Stimulated activated CD4-positive, alpha-beta T cell treated with anti-CD3 and anti-CD28 coated beads, Interleukin-2, amount 100 ng/mL, for 4 hours (primary cell): ENCODE measurements around the gene REPS2.
"Not testable (repeated sequence)": the region's sequence is repeated elsewhere in the genome, so short reads cannot be mapped to it uniquely, and the experiment has no call there.

Source experiments
- DNase-seq: peaks from one replicate; pipeline ENCODE4 v3.0.0-alpha.2; 2020; ENCODE audit warnings: low read depth

Gene REPS2

GRCh38 chrX:16963216-16963615 lies 16.8 kb downstream of the REPS2 start:
- DNase-seq, result no peak

DNA sequence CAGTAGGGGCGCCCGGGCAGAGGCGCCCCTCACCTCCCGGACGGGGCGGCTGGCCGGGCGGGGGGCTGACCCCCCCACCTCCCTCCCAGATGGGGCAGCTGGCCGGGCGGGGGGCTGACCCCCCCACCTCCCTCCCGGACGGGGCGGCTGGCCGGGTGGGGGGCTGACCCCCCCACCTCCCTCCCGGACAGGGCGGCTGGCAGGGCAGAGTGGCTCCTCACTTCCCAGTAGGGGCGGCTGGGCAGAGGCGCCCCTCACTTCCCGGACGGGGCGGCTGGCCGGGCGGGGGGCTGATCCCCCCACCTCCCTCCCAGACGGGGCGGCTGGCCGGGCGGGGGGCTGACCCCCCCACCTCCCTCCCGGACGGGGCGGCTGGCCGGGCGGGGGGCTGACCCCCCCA lies 18.5 kb downstream of the REPS2 start:
- DNase-seq, result not testable (repeated sequence)

DNA sequence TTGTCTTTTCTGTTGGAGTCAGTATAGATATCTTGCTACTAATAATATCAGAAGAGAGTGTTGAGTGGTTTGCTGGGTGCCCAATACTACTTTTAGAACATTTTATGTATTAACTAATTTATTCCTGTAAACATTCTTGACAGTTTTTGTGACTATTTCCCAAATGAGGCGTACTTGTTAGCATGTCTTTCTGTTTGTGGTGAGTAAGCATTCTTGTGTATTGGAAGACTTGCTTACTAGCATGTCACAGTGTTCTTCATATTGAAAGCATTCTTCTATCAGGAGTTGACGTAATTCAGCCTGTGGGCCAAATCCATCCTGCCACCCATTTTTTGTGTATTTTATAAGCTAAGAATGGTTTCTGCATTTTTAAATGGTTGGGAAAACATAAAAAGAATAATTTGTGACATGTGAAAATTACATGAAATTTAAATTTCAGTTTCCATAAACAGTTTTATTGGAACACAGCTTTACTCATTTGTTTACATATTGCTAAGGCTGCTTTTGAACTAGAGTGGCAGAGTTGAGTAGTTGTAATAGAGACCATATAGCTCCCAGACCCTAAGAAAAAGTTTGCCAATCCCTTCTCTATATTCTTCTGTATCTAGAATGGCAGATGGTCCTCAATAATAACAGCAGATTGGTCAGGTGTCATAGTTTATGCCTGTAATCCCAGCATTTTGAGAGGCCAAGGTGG lies 20.4 kb downstream of the REPS2 start:
- no peak for DNase-seq

GRCh38 chrX:16968753-16969152 lies 22.3 kb downstream of the REPS2 start:
- not testable (repeated sequence) for DNase-seq

- DNase-seq, result no peak
Measured at GRCh38 chrX:16970977-16971376, 24.5 kb downstream of the REPS2 start.

- DNase-seq, result no peak
Measured at GRCh38 chrX:16971694-16972093, 25.2 kb downstream of the REPS2 start.

- no peak for DNase-seq
Measured at GRCh38 chrX:16975233-16975632, 28.8 kb downstream of the REPS2 start.

- no peak for DNase-seq
Measured at GRCh38 chrX:16977771-16978170, 31.3 kb downstream of the REPS2 start.

GRCh38 chrX:16978193-16978984 lies 31.9 kb downstream of the REPS2 start:
- no peak for DNase-seq

GRCh38 chrX:16979226-16979625 lies 32.8 kb downstream of the REPS2 start:
- DNase-seq, result no peak

DNA sequence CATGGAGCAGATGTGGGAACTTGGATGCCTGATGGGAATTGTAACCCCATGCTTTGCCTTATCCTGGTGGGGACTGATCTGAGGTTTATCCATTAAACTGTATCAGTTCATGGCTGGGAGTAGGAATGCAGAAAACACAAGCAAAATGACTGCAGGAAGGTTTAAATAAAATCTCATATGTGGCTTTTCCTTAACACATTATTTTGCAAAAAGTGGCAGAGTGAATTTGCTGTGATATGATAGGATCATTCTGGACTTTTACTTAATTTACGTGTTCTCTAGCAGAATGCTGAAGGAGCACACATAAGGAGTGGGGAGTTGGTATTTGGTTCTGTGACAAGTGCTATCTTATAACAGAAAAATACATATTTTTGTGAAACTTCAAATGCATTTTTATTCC lies 34.8 kb downstream of the REPS2 start:
- DNase-seq, result no peak

DNA sequence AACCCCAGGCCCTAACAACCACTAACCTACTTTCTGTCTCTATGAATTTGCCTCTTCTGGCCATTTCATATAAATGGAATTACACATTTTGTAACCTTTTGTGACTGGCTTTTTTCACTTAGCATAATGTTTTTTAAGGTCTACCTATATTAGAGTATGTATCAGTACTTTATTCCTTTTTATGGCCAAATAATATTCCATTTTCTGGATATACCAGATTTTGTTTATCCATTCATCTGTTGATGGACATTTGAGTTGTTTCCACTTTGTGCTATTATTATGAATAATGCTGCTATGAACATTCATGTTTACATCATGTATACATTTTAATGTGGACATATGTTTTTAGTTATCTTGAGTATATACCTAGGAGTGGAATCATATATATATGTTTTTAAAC lies 35.5 kb downstream of the REPS2 start:
- DNase-seq, result no peak

DNA sequence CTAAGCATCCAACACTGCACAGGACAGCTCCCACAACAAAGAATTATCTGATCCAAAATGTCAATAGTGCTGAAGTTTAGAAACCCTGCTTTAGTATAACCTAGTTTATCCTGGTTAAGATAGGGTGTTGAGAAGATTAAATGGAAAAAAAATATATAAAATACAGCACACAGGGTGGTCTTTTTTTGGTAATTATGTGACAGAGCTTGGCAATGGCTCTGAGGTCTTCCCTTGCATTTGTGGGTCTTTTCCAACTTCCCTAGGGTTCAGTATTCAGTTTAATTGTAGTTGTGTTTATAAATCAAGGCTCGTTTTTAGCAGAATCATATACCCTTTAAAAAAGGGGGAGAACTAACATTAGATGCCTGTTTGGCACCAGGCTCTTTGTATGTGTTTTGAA lies 36.6 kb downstream of the REPS2 start:
- DNase-seq, result no peak

- no peak for DNase-seq
Measured at GRCh38 chrX:16985286-16985685, 38.8 kb downstream of the REPS2 start.

GRCh38 chrX:16986169-16986568 lies 39.7 kb downstream of the REPS2 start:
- no peak for DNase-seq

GRCh38 chrX:16989750-16990149 lies 43.3 kb downstream of the REPS2 start:
- no peak for DNase-seq

DNA sequence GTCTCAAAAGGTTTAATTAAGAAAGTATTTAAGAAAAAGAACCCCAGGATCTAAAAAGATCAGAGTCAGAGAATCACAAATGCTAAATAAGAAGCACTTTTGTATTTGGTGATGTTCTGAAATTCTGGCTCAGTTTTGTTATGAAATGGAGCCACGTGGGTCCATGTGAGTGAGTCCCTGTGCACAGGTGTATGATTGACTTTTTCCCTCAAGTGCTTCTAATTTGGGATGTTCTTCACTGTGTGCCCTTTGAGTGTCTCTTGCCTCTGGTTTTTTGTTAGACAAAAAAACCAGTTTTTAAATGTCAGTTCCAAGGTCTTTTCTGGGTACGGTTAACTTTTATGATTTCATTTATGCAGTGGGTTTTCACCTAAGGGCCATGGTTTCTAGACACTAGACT lies 44.4 kb downstream of the REPS2 start:
- no peak for DNase-seq

GRCh38 chrX:16992445-16992844 lies 46.0 kb downstream of the REPS2 start:
- no peak for DNase-seq

DNA sequence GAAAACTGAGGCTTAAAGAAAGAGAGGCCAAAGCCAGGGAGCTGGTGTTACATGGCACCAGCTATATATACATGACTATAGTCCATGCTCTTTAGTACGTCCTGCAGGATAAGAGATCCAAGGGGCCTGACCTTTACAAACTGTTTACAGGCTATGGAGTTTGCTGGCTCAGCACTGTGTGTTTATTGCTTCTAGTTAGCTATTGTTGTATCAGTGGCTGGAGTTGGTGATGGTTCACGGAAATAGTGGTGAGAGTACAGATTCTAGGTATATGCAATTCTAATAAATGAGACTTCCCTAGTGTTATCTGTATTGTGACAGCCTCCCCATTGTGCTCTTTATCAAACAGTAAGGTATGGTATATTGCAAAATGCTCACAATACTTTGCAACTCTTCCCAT lies 46.5 kb downstream of the REPS2 start:
- DNase-seq, result no peak

GRCh38 chrX:16993791-16994318 lies 47.4 kb downstream of the REPS2 start:
- no peak for DNase-seq

- DNase-seq, result no peak
Measured at GRCh38 chrX:16994736-16995135, 48.3 kb downstream of the REPS2 start.

DNA sequence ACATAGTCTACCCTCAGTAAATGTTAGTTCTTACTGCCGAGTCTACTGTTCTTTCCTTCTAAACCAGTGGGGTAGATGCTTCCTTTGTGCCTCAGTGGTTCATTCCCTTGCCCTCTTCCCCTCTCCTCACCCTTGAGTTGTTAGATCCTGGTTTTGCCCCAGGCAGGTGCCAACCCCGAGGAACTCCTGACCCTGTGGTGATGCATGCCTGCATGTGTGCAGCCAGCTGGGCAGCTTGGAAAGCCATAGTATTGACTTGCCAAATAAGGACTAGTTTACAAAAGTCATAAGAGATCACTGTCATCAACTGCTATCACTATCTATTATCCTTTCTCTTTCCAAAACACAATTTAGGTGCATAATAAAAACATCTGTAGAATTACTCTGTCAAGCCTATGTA lies 50.9 kb downstream of the REPS2 start:
- DNase-seq, result no peak

DNA sequence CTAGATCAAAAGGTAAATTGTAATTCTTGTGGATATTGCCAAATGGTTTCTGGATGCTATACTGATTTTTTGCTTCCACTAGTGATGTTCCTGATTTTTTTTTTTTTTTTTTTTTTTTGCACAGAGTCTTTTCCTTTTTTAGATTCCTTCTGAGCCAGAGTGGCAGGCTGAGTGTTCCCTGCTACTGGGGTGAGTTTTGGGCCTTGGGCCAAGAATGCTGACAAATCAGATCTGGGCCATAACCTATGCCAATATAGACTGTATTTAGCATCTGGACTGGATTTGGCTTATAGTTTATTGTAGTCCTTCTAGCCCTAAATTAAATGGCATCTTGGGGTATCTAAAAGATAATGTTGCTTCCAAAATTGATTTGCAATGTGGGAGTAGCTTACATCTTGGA lies 52.8 kb downstream of the REPS2 start:
- no peak for DNase-seq

GRCh38 chrX:17000751-17001150 lies 54.3 kb downstream of the REPS2 start:
- no peak for DNase-seq
